ENCODE results near the gene CFAP20DC. TPM values are rescaled to one million over a fixed set of nuclear protein-coding genes. Genes with fewer than 3 reads are reported as not detected.

CFAP20DC gene
- polyA plus RNA-seq, 2 of the 4 experiments (the other 2 are of a cell fraction) = 2.5 to 6.0 TPM

DNA sequence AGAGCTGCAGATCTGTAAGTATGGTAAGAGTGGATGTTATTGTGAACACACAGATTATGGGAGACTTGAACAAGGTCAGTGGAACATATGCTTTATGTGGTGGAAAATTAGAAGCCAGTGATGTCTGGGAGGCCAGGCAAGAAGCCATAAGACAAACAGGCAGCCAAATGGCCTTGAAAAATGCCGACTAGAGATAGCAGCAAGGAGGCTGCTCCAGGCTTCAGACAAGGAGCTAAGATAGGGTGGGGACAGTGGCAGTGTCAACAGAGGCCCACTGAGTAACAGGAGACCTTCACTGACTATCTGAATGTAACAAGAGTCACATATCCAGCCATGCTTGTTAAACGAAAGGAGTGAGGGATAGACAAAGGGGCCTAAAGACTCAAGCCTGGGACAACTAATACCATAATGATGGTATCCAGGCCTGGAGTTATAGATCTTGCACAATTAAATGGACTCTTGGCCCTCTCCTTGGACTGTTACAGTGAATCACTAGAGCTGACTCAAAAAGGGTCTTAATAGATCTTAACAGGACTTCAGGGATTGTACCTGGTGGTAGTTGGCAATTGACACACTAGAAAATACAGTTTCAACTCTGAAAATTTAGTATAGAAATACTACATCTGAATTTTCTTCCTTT, 50.6 kb downstream of the CFAP20DC start:
- ATAC-seq (no peak), DNase-seq (ENCODE audit: low read depth in 1 of 2, low spot score in 1 of 2) (no peak), FAIRE-seq (no peak)
- Histone ChIP-seq H3K4me3 (no peak overlapping the region), H3K4me2 (peak overlapping the region; percentile 60), H3K27ac (peak overlapping the region; percentile 74 to 82), H3K4me1 (peaks cover 19% of the 10 kb centered on the region), H3K9me3 (no peaks in the 10 kb centered on the region)
- WGBS (ENCODE audit: missing lambda C conversion rate) = 74% methylated on average over 2 of the region's 2 CpGs
- ChIA-PET CTCF (interaction anchor here (3.1 kb wide), 1 partner anchor 54 kb away, joined by 19 read pairs; no protein-coding TSS in a partner anchor), POLR2A (interaction anchor here (0.8 kb wide), 1 partner anchor 50 kb away, joined by 3 read pairs; the partner anchor contains the start of gene CFAP20DC)
- TF ChIP-seq MAZ (IDR thresholded peaks at IDR 0.05; ENCODE audit: borderline replicate concordance, low read depth, low read length) (no peak), EHMT2 (IDR thresholded peaks at IDR 0.05; ENCODE audit: low read depth) (no peak), ZNF302 (CRISPR knock-in tag; IDR thresholded peaks at IDR 0.05) (no peak), MAFK (IDR thresholded peaks at IDR 0.05; ENCODE audit: partially characterized antibody) (no peak), KDM1A (IDR thresholded peaks at IDR 0.05; ENCODE audit: low read depth) (no peak), NFE2L2 (conservative IDR thresholded peaks at IDR 0.05; ENCODE audit: low read length) (no peak), CHD4 (IDR thresholded peaks at IDR 0.05; ENCODE audit: borderline replicate concordance) (no peak), HOXA7 (CRISPR knock-in tag; IDR thresholded peaks at IDR 0.05) (no peak), POLR2A (IDR thresholded peaks at IDR 0.05; ENCODE audit: low read length) (no peak), TP53 (CRISPR knock-in tag; IDR thresholded peaks at IDR 0.05) (no peak), BHLHE40 (IDR thresholded peaks at IDR 0.05; ENCODE audit: low read depth, low read length) (no peak), EHF (CRISPR knock-in tag; IDR thresholded peaks at IDR 0.05) (no peak), HDAC2 (IDR thresholded peaks at IDR 0.05) (no peak), ZC3H11A (IDR thresholded peaks at IDR 0.05) (no peak), PHF8 (IDR thresholded peaks at IDR 0.05; ENCODE audit: borderline replicate concordance, low read depth) (no peak)
- TF ChIP-seq, protein P1, sequence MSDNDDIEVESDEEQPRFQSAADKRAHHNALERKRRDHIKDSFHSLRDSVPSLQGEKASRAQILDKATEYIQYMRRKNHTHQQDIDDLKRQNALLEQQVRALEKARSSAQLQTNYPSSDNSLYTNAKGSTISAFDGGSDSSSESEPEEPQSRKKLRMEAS (IDR thresholded peaks at IDR 0.05) = no peak
- TF ChIP-seq, protein P2, sequence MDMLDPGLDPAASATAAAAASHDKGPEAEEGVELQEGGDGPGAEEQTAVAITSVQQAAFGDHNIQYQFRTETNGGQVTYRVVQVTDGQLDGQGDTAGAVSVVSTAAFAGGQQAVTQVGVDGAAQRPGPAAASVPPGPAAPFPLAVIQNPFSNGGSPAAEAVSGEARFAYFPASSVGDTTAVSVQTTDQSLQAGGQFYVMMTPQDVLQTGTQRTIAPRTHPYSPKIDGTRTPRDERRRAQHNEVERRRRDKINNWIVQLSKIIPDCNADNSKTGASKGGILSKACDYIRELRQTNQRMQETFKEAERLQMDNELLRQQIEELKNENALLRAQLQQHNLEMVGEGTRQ (IDR thresholded peaks at IDR 0.05) = no peak
- TF ChIP-seq, protein P3, sequence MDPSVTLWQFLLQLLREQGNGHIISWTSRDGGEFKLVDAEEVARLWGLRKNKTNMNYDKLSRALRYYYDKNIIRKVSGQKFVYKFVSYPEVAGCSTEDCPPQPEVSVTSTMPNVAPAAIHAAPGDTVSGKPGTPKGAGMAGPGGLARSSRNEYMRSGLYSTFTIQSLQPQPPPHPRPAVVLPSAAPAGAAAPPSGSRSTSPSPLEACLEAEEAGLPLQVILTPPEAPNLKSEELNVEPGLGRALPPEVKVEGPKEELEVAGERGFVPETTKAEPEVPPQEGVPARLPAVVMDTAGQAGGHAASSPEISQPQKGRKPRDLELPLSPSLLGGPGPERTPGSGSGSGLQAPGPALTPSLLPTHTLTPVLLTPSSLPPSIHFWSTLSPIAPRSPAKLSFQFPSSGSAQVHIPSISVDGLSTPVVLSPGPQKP (IDR thresholded peaks at IDR 0.05; ENCODE audit: low read depth, low read length) = no peak

DNA sequence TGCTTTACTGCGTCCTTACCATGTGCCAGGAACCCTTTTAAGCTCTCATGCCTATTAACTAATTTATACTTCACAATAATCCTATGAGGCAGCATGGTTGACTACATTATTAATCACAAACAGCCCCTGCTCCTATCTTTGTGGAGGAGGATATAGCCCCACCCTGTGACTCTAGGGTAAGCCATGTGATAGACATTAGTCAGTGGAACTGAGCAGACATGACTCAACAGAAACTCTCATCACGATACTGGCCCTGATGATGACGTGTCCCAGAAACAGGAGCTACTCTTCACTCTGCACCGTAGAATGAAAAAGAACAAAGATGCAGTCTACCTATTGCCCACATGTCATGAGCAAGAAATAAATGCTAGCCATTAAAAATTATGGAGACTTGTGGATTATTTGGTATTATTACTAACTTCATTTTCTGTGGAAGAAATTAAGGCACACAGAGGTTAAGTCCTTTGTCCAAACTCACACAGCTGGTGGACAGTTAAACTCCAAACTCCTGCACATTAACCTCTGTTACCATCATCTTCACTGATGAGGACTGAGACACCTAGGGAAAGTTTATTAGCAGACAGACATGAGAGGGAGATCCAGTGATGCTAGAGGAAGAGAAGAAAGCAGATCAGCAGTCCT, 51.2 kb downstream of the CFAP20DC start:
- Histone ChIP-seq H3K4me2 (peak overlapping the region; percentile 60), H3K9me3 (no peaks in the 10 kb centered on the region), H3K4me1 (peaks cover 19% of the 10 kb centered on the region), H3K27ac (peak overlapping the region; percentile 74 to 82), H3K4me3 (no peak overlapping the region)
- ChIA-PET POLR2A (interaction anchor here (0.8 kb wide), 1 partner anchor 51 kb away, joined by 3 read pairs; the partner anchor contains the start of gene CFAP20DC), CTCF (interaction anchor here (1.1 to 3.1 kb wide), 3 partner anchors 54 to 576 kb away, joined by 3 to 19 read pairs (median 4); no protein-coding TSS in a partner anchor)
- 14% methylated on average over 4 of the region's 4 CpGs for WGBS (ENCODE audit: missing lambda C conversion rate)
- DNase-seq (ENCODE audit: low read depth in 1 of 2, low spot score in 1 of 2) = peak; percentile 64 to 77
- ATAC-seq = peak; percentile 98 to 99
- FAIRE-seq = no peak
- TF ChIP-seq POLR2A (IDR thresholded peaks at IDR 0.05; ENCODE audit: low read length) (no peak), GATA3 (IDR thresholded peaks at IDR 0.05; ENCODE audit: borderline replicate concordance) (no peak), HOXB13 (CRISPR knock-in tag; IDR thresholded peaks at IDR 0.05; ENCODE audit: low read depth) (no peak), ESRRA (IDR thresholded peaks at IDR 0.05; ENCODE audit: borderline replicate concordance, low read length) (no peak), ZC3H11A (IDR thresholded peaks at IDR 0.05) (no peak), RARB (CRISPR knock-in tag; IDR thresholded peaks at IDR 0.05) (no peak), CHD2 (IDR thresholded peaks at IDR 0.05; ENCODE audit: low read length, partially characterized antibody) (no peak), SMC3 (IDR thresholded peaks at IDR 0.05) (no peak), HOXB5 (CRISPR knock-in tag; IDR thresholded peaks at IDR 0.05) (no peak), HDAC2 (IDR thresholded peaks at IDR 0.05) (no peak), JUNB (IDR thresholded peaks at IDR 0.05) (peak; percentile 31; the same call in 1 of the 2 replicates)
- TF ChIP-seq, protein P4, sequence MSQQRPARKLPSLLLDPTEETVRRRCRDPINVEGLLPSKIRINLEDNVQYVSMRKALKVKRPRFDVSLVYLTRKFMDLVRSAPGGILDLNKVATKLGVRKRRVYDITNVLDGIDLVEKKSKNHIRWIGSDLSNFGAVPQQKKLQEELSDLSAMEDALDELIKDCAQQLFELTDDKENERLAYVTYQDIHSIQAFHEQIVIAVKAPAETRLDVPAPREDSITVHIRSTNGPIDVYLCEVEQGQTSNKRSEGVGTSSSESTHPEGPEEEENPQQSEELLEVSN (IDR thresholded peaks at IDR 0.05; ENCODE audit: borderline replicate concordance, low read depth) = no peak
- TF ChIP-seq, protein P5, sequence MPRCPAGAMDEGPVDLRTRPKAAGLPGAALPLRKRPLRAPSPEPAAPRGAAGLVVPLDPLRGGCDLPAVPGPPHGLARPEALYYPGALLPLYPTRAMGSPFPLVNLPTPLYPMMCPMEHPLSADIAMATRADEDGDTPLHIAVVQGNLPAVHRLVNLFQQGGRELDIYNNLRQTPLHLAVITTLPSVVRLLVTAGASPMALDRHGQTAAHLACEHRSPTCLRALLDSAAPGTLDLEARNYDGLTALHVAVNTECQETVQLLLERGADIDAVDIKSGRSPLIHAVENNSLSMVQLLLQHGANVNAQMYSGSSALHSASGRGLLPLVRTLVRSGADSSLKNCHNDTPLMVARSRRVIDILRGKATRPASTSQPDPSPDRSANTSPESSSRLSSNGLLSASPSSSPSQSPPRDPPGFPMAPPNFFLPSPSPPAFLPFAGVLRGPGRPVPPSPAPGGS (IDR thresholded peaks at IDR 0.05) = no peak
- TF ChIP-seq, protein P6, sequence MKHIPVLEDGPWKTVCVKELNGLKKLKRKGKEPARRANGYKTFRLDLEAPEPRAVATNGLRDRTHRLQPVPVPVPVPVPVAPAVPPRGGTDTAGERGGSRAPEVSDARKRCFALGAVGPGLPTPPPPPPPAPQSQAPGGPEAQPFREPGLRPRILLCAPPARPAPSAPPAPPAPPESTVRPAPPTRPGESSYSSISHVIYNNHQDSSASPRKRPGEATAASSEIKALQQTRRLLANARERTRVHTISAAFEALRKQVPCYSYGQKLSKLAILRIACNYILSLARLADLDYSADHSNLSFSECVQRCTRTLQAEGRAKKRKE (CRISPR knock-in tag; IDR thresholded peaks at IDR 0.05; ENCODE audit: low read depth) = no peak

Data from A549 (cell line).